Measurements from ENCODE around the gene CDC42EP2.

The CDC42EP2 gene

DNA sequence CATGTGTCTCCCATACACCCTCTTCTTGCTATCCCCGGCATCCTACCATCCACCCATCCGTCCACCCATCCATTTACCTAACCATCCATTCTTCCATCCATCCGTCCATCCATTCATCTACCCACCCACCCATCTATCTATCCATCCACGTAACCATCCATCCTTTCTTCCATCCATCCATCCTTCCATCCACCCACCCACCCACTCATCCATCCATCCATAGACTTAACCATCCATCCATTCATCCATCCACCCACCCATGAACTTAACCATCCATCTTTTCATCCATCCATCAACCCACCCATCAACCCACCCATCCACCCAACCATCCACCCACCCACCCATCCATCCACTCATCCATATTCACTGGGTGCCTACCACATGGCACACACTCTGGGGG lies 10.6 kb upstream of the CDC42EP2 start:
- FAIRE-seq: no peak
- DNase-seq (ENCODE audit: insufficient read length, low spot score): no peak
- TF ChIP-seq, protein P1, sequence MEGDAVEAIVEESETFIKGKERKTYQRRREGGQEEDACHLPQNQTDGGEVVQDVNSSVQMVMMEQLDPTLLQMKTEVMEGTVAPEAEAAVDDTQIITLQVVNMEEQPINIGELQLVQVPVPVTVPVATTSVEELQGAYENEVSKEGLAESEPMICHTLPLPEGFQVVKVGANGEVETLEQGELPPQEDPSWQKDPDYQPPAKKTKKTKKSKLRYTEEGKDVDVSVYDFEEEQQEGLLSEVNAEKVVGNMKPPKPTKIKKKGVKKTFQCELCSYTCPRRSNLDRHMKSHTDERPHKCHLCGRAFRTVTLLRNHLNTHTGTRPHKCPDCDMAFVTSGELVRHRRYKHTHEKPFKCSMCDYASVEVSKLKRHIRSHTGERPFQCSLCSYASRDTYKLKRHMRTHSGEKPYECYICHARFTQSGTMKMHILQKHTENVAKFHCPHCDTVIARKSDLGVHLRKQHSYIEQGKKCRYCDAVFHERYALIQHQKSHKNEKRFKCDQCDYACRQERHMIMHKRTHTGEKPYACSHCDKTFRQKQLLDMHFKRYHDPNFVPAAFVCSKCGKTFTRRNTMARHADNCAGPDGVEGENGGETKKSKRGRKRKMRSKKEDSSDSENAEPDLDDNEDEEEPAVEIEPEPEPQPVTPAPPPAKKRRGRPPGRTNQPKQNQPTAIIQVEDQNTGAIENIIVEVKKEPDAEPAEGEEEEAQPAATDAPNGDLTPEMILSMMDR (IDR thresholded peaks at IDR 0.05; ENCODE audit: insufficient read depth, missing control alignments): no peak

DNA sequence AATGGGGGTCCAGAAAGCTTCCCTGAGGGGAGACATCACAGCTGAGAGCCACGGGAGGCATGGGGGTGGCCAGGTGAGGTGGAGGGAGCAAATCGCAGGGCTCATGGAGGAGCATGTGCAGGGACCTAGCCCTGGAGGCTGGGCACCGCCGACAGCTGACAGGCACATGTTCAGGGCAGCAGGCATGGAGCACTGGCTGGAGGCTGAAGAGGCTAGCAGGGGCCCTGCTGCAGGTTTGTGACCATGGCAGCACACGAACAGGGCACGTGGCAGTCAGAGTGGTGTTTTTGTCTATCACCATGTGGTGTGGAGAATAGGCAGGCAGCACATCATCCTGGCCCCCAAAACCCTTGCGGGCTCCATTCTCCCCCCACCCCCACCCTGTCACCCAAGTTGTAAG lies 10.1 kb upstream of the CDC42EP2 start:
- DNase-seq (ENCODE audit: insufficient read length, low spot score) (no peak), FAIRE-seq (no peak)
- TF ChIP-seq, protein P1 (IDR thresholded peaks at IDR 0.05; ENCODE audit: insufficient read depth, missing control alignments): no peak

DNA sequence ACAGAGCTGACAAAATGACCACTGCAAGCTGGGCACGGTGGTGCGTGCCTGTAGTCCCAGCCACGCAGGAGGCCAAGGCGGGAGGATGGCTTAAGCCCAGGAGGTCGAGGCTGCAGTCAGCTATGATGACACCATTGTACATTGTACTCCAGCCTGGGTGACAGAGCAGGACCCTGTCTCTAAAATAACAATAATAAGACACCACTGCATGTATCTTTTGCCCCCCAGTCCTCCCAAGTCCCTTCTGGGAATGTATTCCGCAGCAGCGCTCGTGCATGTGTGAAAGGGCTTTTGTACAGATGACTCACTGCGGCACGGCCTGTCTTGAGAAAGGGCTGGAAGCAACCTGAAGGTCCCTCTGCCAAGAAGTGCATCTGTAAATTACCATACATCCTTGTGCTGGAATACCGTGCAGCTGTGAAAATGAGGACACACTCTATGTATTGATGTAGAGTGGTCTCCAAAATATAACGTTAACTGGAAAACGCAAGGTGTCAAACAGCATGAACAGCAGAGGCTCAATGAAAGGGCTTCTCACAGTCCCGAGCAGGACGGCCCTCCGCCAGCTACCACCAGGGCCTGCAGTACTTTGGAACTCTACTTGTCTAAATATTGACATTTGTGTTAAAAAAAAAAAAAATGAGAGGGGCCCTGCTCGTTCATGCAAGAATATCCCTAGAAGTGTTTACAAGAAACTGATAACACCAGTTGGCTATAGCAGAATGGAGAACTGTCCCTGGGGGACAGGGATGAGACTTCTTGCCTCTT lies 9.0 kb upstream of the CDC42EP2 start:
- FAIRE-seq: no peak
- TF ChIP-seq, protein P1 (IDR thresholded peaks at IDR 0.05; ENCODE audit: insufficient read depth, missing control alignments): no peak
- no peak for DNase-seq (ENCODE audit: insufficient read length, low spot score)

DNA sequence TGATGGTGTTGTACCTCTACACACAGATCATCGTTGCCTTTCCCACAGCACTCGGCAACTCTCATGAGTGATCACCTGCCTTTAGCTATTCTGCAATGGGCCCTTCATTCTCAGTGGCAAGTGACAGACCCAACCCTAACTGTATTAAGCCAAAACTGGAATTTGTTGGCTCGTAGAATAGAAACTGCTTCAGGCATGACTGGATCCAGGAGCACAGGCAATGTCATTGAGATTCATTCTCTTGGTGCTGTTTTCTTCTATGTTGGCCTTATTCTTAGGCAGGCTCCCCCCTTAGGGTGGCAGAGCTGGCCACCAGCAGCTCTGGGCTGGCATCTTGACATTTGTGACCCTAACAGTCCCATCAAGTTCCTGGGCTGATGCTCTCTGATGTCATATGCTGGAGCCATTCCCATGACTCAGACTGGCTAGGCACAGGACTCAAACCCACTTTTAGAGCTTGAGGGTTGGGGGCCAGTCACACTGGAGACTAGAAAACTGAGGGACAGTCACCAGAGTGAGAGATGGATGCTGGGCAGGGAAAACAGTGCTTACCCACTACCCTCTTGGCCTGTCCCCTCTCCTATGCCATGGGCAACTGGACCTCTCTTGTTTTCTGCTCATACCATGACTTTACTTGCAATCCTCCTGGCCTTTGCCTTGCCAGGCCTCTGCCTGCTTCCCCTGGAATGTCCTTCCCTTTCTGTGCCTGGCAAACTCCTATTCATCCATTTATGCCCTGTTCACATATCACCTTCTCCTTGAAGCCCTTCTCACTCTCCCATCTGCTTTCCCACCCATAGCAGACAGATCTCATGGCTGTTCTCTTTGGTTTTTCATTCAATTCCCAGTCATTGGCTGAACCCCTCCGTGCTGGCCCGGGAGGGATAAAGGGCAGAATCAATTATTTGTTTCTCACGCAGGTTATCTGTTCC lies 7.1 kb upstream of the CDC42EP2 start:
- no peak for FAIRE-seq
- TF ChIP-seq, protein P1 (IDR thresholded peaks at IDR 0.05; ENCODE audit: insufficient read depth, missing control alignments): no peak
- no peak for DNase-seq (ENCODE audit: insufficient read length, low spot score)

DNA sequence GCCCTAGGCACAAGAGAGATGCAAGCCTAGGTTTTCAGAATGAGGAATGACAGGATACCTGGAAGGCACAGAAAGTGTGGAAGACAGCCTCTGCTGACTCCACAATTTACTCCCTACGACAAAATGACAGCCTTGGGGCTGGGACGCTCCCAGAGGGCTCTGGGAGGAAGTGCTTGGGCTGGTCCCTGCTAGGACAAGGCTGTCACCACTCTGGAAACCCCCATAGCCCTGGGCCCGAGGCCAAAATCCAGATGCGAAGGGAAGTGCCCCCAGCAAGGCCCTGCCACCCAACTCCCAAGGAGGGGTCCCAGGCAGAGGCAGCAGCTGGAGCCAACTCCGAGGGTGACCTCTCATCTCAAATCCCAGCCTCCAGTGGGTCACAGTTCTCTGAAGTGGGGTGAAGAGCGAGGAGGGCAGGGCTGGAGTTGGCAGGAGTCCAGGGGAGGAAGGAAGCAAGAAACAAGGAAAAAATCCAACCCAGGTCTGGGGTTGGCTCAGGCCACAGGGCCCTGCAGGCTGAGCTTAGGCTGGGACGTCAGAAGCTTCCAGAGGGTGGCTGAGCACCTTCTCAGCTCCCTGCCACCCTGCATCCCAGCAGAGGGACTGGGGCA lies 6.3 kb upstream of the CDC42EP2 start:
- no peak for DNase-seq (ENCODE audit: insufficient read length, low spot score)
- FAIRE-seq: no peak
- TF ChIP-seq, protein P1 (IDR thresholded peaks at IDR 0.05; ENCODE audit: insufficient read depth, missing control alignments): no peak

DNA sequence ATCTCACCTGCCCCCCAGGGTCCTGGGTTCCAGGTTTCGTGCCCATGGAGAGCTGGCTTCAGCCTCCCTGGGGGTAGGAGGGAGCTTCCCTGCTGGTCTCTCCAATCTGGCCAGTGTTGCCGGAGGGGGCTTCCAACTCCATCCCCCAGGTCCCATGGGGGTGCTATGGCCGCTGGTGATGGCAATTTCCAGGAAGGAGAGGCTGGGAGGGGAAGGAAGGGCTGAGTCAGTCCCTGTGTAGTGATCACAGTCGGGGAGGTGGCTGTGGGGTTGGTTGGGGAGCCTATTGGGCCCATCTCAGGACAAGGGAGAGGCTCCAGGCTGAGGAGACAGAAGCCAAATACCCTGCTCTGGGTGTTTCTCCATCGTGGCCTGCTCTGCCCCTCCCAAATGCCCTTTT lies 5.7 kb upstream of the CDC42EP2 start:
- TF ChIP-seq, protein P1 (IDR thresholded peaks at IDR 0.05; ENCODE audit: insufficient read depth, missing control alignments): no peak
- FAIRE-seq (no peak), DNase-seq (ENCODE audit: insufficient read length, low spot score) (no peak)

All from D721Med (cell line).